DMS 273 (cell line): ENCODE results near the gene PCLAF.
"Not testable (repeated sequence)": the region's sequence is repeated elsewhere in the genome, so short reads cannot be mapped to it uniquely, and the experiment has no call there.

ENCODE experiments used
- DNase-seq: peaks from one replicate; lab custom pipeline; 2025; ENCODE audit not compliant: unreplicated experiment; lab: John Stamatoyannopoulos, UW

The PCLAF gene

GRCh38 chr15:64369078-64369607, 12.1 kb downstream of the PCLAF start:
- no peak for DNase-seq

GRCh38 chr15:64361259-64361658, 20.0 kb downstream of the PCLAF start:
- no peak for DNase-seq

GRCh38 chr15:64356710-64357040, 24.6 kb downstream of the PCLAF start:
- no peak for DNase-seq

GRCh38 chr15:64355944-64356709, 25.1 kb downstream of the PCLAF start, which contains the start of gene CSNK1G1:
TSS of gene CSNK1G1 (minus strand) at chr15:64356173. CDS start at chr15:64300499, 55,674 bp downstream.
- DNase-seq: peak; percentile 98

GRCh38 chr15:64355348-64355943, 25.8 kb downstream of the PCLAF start:
- peak; percentile 46 for DNase-seq

- no peak for DNase-seq
Observed at GRCh38 chr15:64354688-64355344, 26.4 kb downstream of the PCLAF start.

- no peak for DNase-seq
Observed at GRCh38 chr15:64351265-64351664, 30.0 kb downstream of the PCLAF start.

GRCh38 chr15:64349375-64349774, 31.9 kb downstream of the PCLAF start:
- DNase-seq: no peak

GRCh38 chr15:64348455-64348854, 32.8 kb downstream of the PCLAF start:
- no peak for DNase-seq

GRCh38 chr15:64346242-64346641, 35.0 kb downstream of the PCLAF start:
- not testable (repeated sequence) for DNase-seq

GRCh38 chr15:64344651-64345294, 36.5 kb downstream of the PCLAF start:
- DNase-seq: no peak

- DNase-seq: no peak
Observed at GRCh38 chr15:64343841-64344240, 37.4 kb downstream of the PCLAF start.

- DNase-seq: no peak
Observed at GRCh38 chr15:64343222-64343621, 38.0 kb downstream of the PCLAF start.

GRCh38 chr15:64341961-64342360, 39.3 kb downstream of the PCLAF start:
- no peak for DNase-seq

- DNase-seq: no peak
Observed at GRCh38 chr15:64340355-64340754, 40.9 kb downstream of the PCLAF start.

GRCh38 chr15:64337761-64338160, 43.5 kb downstream of the PCLAF start:
- DNase-seq: no peak

GRCh38 chr15:64333986-64334929, 47.0 kb downstream of the PCLAF start:
- DNase-seq: no peak

- DNase-seq: no peak
Observed at GRCh38 chr15:64333516-64333915, 47.7 kb downstream of the PCLAF start.

GRCh38 chr15:64331668-64332067, 49.6 kb downstream of the PCLAF start:
- DNase-seq: not testable (repeated sequence)

GRCh38 chr15:64326975-64327374, 54.3 kb downstream of the PCLAF start:
- DNase-seq: not testable (repeated sequence)
